Measurements from ENCODE around the gene EXOSC10. TPM values are rescaled to one million over a fixed set of nuclear protein-coding genes. Genes with fewer than 3 reads are reported as not detected.

EXOSC10 gene
- total and polyA plus RNA-seq, 12 donors = 18.4 to 34.7 (median 21.4) TPM

DNA sequence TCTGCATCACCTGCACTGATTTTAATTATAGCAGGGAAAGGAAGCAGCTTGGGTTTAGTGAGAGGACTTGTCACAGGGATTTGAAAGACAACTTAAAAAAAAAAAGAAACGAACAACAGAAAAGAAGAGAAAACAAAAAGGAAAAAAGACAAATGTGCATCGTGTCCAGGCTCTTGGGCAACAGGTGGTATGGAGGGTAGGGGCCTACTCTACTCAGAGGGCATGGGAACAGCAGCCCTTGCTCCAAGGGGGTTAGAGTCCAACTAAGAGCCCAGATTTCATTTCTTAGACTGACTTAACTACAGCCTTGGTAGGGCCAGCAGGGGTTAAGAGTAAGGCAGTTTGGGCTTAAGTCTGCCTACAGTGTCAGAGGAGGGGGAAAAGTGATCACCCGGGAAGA is 15.3 kb upstream of the EXOSC10 start:
- no peak overlapping the region for H3K27ac ChIP-seq
- H3K27me3 ChIP-seq = no peaks in the 10 kb centered on the region

DNA sequence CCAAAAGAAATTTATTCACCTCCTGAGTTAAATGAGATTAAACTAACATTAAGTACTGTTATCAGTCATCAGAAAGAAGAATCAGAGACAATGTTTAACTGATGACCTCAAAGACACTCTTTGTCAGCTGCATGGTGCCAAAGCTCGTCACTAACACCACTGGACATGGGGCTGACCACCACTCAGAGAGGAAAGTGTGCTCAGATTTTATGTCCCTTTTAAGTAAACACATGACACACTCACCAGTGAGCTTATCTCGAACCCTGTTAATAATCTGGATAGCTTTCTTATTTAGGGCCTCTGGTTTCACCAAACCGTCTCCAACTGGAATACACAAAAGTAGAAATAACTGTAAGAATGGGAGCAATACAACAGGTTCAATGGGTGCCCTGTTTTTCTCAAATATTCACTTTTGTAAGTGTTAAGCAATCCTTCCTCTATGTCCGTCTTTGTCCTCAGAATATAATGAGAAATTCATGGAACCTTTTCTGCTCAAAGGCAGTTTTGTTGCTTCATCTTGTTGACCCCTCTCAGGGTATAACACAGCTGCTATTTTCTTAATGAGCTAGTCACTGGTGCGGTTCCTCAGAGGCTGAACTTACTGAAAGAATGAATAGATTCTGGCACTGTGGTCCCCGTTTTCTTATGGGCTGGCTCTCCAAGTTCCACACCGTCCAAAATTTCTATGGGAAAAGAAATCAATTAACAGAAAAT is 9.5 kb upstream of the EXOSC10 start:
- WGBS, 2 donors = 86 to 91% methylated on average over 7 of the region's 7 CpGs
- intact Hi-C loops (cut with DNase I) = loop anchor here in 1 of 10 donors (10.0 kb wide), 1 partner anchor 64 kb away; the partner anchor contains the start of gene MASP2
- TF ChIP-seq, protein P1, sequence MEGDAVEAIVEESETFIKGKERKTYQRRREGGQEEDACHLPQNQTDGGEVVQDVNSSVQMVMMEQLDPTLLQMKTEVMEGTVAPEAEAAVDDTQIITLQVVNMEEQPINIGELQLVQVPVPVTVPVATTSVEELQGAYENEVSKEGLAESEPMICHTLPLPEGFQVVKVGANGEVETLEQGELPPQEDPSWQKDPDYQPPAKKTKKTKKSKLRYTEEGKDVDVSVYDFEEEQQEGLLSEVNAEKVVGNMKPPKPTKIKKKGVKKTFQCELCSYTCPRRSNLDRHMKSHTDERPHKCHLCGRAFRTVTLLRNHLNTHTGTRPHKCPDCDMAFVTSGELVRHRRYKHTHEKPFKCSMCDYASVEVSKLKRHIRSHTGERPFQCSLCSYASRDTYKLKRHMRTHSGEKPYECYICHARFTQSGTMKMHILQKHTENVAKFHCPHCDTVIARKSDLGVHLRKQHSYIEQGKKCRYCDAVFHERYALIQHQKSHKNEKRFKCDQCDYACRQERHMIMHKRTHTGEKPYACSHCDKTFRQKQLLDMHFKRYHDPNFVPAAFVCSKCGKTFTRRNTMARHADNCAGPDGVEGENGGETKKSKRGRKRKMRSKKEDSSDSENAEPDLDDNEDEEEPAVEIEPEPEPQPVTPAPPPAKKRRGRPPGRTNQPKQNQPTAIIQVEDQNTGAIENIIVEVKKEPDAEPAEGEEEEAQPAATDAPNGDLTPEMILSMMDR (IDR thresholded peaks at IDR 0.05) = no peak
- peaks cover 0 to 94% (median 52%) of the 10 kb centered on the region in 9 donors for H3K36me3 ChIP-seq
- ATAC-seq (no peak), DNase-seq (no peak)
- H3K27ac ChIP-seq = no peak overlapping the region
- no peaks in the 10 kb centered on the region for H3K27me3 ChIP-seq
- no peaks in the 10 kb centered on the region for H3K4me1 ChIP-seq
- H3K9me3 ChIP-seq = no peaks in the 10 kb centered on the region
- H3K4me3 ChIP-seq = no peak overlapping the region

More for the DNA sequence above, 15.3 kb upstream of the EXOSC10 start:
- TF ChIP-seq, protein P1 (IDR thresholded peaks at IDR 0.05) = no peak
- H3K4me1 ChIP-seq = no peaks in the 10 kb centered on the region
- H3K9me3 ChIP-seq = no peaks in the 10 kb centered on the region
- no peak for ATAC-seq
- no peak overlapping the region for H3K4me3 ChIP-seq
- 90% methylated on average over 3 of the region's 3 CpGs for WGBS, 2 donors
- H3K36me3 ChIP-seq = peaks cover 0 to 100% (median 54%) of the 10 kb centered on the region in 9 donors
- intact Hi-C loops (cut with DNase I) = loop anchor here in 1 of 10 donors (10.0 kb wide), 1 partner anchor 90 kb away; no protein-coding TSS in a partner anchor
- no peak for DNase-seq

DNA sequence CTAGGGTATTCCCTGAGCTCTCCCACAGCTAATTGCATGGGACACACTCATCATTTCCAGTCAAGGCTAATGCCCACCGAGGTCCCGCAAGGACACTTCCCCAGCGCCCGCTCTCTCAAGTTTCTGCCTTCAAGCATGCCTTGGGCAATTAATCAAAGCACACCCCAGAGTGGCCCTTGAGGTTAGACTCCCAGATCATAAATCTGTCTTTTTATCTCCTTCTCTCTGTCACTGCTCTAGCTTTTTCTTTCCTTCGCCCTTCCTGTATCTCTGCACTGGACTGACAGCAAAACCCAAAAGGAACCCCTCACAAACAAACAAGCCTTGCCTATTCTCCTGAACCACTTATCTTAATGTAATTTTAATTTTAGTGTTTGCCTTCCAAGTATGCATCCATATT is 7.9 kb upstream of the EXOSC10 start:
- no peaks in the 10 kb centered on the region for H3K9me3 ChIP-seq
- ATAC-seq (no peak), DNase-seq (no peak)
- peaks cover 0 to 77% (median 39%) of the 10 kb centered on the region in 9 donors for H3K36me3 ChIP-seq
- H3K27me3 ChIP-seq = no peaks in the 10 kb centered on the region
- no peaks in the 10 kb centered on the region for H3K4me1 ChIP-seq
- intact Hi-C loops (cut with DNase I) = loop anchor here in 1 of 10 donors (10.0 kb wide), 1 partner anchor 63 kb away; the partner anchor contains the start of gene MASP2
- WGBS, 2 donors = 82 to 98% methylated on average over 5 of the region's 5 CpGs
- TF ChIP-seq, protein P1 (IDR thresholded peaks at IDR 0.05) = no peak
- no peak overlapping the region for H3K4me3 ChIP-seq
- H3K27ac ChIP-seq = no peak overlapping the region

DNA sequence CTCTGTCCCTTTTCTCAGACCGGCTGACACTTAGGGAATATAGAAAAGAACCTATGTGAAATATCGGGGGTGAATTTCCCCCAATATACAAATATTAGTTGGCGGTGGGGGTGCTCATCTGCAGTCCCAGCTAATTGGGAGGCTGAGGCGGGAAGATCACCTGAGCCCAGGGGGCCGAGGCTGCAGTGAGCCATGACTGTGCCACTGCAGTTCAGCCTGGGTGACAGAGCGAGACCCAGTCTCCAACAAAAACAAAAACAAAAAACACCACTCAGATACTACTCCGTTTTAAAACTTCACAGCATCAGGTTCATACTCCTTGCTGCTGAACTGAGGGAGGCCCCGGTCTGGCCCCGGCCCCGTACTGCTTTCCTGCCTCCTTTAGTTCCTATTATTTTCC is 5.9 kb upstream of the EXOSC10 start:
- 92 to 93% methylated on average over 10 of the region's 10 CpGs for WGBS, 2 donors
- Histone ChIP-seq H3K9me3 (no peaks in the 10 kb centered on the region), H3K4me3 (no peak overlapping the region), H3K36me3 (peaks cover 0 to 57% (median 32%) of the 10 kb centered on the region in 9 donors), H3K27ac (no peak overlapping the region), H3K4me1 (no peaks in the 10 kb centered on the region), H3K27me3 (no peaks in the 10 kb centered on the region)
- intact Hi-C loops (cut with DNase I) = loop anchor here in 1 of 10 donors (10.0 kb wide), 1 partner anchor 61 kb away; the partner anchor contains the start of gene MASP2
- DNase-seq (no peak), ATAC-seq (no peak)
- TF ChIP-seq, protein P1 (IDR thresholded peaks at IDR 0.05) = no peak
